Measurements from ENCODE around the gene GRK5.

DNA sequence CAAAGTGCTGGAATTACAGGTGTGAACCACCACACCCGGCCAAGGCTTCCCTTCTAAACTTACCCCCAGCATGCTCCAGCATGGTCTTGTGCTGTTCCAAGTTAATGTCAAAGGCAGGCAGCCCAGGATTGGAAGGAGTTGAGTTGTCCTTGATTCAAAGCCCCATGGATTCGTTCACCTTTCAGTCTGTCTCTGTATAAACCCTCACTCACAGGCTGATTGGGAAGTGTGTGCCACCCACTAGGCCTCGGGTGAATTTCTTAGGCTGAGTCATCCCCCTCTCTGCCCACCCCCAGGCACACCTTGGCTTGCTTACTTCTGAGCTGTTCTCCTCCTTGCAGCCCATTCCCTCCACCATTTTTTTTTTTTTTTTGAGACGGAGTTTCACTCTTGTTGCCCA, 15.5 kb upstream of the GRK5 start:
- no peak for TF ChIP-seq GATA3 (IDR thresholded peaks at IDR 0.05; ENCODE audit: low read depth, low read length)
- TF ChIP-seq GATA2 (IDR thresholded peaks at IDR 0.05; ENCODE audit: low read depth, low read length) = no peak

All from SH-SY5Y (cell line).